Panc1 (cell line): Measurements from ENCODE around the gene RHBDF2. TPM values are rescaled to one million over a fixed set of nuclear protein-coding genes. Genes with fewer than 3 reads are reported as not detected.
A peak's percentile ranks its signal among the peaks of the same experiment; 100 is the strongest.

Source experiments
- ATAC-seq: fragments of 200-7000 bp; cut with Tn5 transposase; 2 replicates; pipeline ENCODE4 v1.9.1; 2020; ENCODE audit warnings: mild to moderate bottlenecking, moderate library complexity
- Bru-seq: library from RNA; stranded (reverse); fragments of 400-500 nt; gene quantifications from one replicate; lab custom pipeline; 2021; lab: Mats Ljungman, UMichigan
- BruChase-seq, 2 experiments: library from RNA; stranded (reverse); fragments of 400-500 nt; gene quantifications; one replicate each; lab custom pipeline; 2021; lab: Mats Ljungman, UMichigan
- BruUV-seq: library from RNA; stranded (reverse); fragments of 400-500 nt; replicated peaks from 2 replicates; lab custom pipeline; 2021; lab: Mats Ljungman, UMichigan
- CTCF ChIA-PET: fragments of 300-600 bp; sonication (Branson Sonifier 250); formaldehyde crosslinking; loops from one replicate; lab custom pipeline; 2022; ENCODE audit warnings: antibody characterized with exemption; lab: Charles Lee
- POLR2A ChIA-PET: fragments of 300-600 bp; sonication (Branson Sonifier 250); formaldehyde crosslinking; loops from one replicate; lab custom pipeline; 2022; ENCODE audit warnings: antibody characterized with exemption; lab: Charles Lee
- DNase-seq: peaks from one replicate; pipeline ENCODE4 v3.0.0-alpha.2; 2010; ENCODE audit warnings: low read depth, low spot score
- H3K27ac ChIP-seq: 2 replicates; pipeline ENCODE4 v1.5.1; 2011; ENCODE audit warnings: mild to moderate bottlenecking, low read length, inconsistent platforms
- H3K27me3 ChIP-seq: fragments of 200-500 bp; sonication (Bioruptor generic); 2 replicates; pipeline ENCODE4 v1.6.0; 2014; ENCODE audit warnings: low read length, inconsistent platforms; ENCODE audit not compliant: control insufficient read depth, insufficient read depth
- H3K36me3 ChIP-seq: fragments of 200-500 bp; sonication (Bioruptor generic); 2 replicates; pipeline ENCODE4 v1.5.1; 2014; ENCODE audit warnings: inconsistent platforms, mild to moderate bottlenecking, low read length, moderate library complexity; ENCODE audit not compliant: control insufficient read depth, insufficient read depth
- H3K4me1 ChIP-seq: 2 replicates; pipeline ENCODE4 v1.5.1; 2011; ENCODE audit warnings: inconsistent platforms, mild to moderate bottlenecking, low read length, moderate library complexity; ENCODE audit not compliant: control insufficient read depth, insufficient read depth
- H3K4me3 ChIP-seq, 2 experiments: 2 replicates each; pipeline ENCODE4 v1.5.1; 2011 to 2012; ENCODE audit warnings: low read depth in 2 of 2, low read length in 2 of 2, mild to moderate bottlenecking in 2 of 2, inconsistent platforms in 1 of 2, moderate library complexity in 1 of 2
- H3K9me3 ChIP-seq: fragments of 200-500 bp; sonication (Bioruptor generic); 2 replicates; pipeline ENCODE4 v1.5.1; 2014; ENCODE audit warnings: low read depth, mild to moderate bottlenecking, inconsistent platforms, low read length, moderate library complexity; ENCODE audit not compliant: control insufficient read depth, insufficient read depth
- POLR2AphosphoS5 ChIP-seq: IDR thresholded peaks from 2 replicates; pipeline ENCODE4 v1.6.1; 2012; ENCODE audit warnings: mild to moderate bottlenecking, low read depth, low read length, moderate library complexity
- SIN3A ChIP-seq: IDR thresholded peaks from 2 replicates; pipeline ENCODE4 v1.6.1; 2012; ENCODE audit warnings: low read depth, mild to moderate bottlenecking, low read length, moderate library complexity, borderline replicate concordance; ENCODE audit not compliant: insufficient read depth
- TCF7L2 ChIP-seq: IDR thresholded peaks from 2 replicates; pipeline ENCODE4 v1.6.1; 2011; ENCODE audit warnings: mild to moderate bottlenecking, low read depth, low read length, inconsistent platforms
- in situ Hi-C: cut with HindIII; loops from 2 replicates; pipeline ENCODE4 v1.10.0; 2016; ENCODE audit warnings: low sequenced_read_pairs, low pct_unique_long_range_greater_than_20kb
- intact Hi-C: fragments of 100-400 bp; cut with micrococcal nuclease; formaldehyde crosslinking; loops from one replicate; pipeline ENCODE4 v1.10.0; 2022; ENCODE audit not compliant: unreplicated experiment
- long read RNA-seq: library from polyadenylated mRNA; unstranded; transcript quantifications from one replicate; pipeline ENCODE4 v2.0.0, GENCODE V29; 2021; ENCODE audit not compliant: unreplicated experiment
- polyA plus RNA-seq: library from polyadenylated mRNA; unstranded; fragments of >200 nt; gene quantifications from one replicate; pipeline ENCODE4 v1.2.1, GENCODE V29; 2012; ENCODE audit warnings: missing spikeins; ENCODE audit not compliant: insufficient read length
- total RNA-seq: library from RNA; stranded (reverse); gene quantifications from one replicate; pipeline ENCODE4 v1.2.1, GENCODE V29; 2021; ENCODE audit not compliant: unreplicated experiment
- TF ChIP-seq, protein P1 (sequence below): fragments of 450-650 bp; IDR thresholded peaks from 2 replicates; pipeline ENCODE4 v1.5.1; 2017; ENCODE audit warnings: mild to moderate bottlenecking
- TF ChIP-seq, protein P2 (sequence below), 2 experiments: IDR thresholded peaks; 2 replicates each; pipeline ENCODE4 v1.6.1; 2011 to 2012; ENCODE audit warnings: low read depth in 2 of 2, control low read depth in 1 of 2, low read length in 1 of 2, mild to moderate bottlenecking in 1 of 2, moderate library complexity in 1 of 2; ENCODE audit not compliant: insufficient read depth in 1 of 2

The RHBDF2 gene
- total RNA-seq (67.8 TPM), Bru-seq, nascent RNA (percentile 75 among the genes with signal in this experiment), BruChase-seq, experiment 1, labeled RNA remaining after a 2-hour chase (percentile 86 among the genes with signal in this experiment), BruChase-seq, experiment 2, labeled RNA remaining after a 6-hour chase (percentile 80 among the genes with signal in this experiment)
- 77.4 TPM for polyA plus RNA-seq
- long read RNA-seq, partial matches to known transcripts, result 28 of 99 reads
- long read RNA-seq, other reads (novel, unspliced or antisense), result 69 of 99 reads

DNA sequence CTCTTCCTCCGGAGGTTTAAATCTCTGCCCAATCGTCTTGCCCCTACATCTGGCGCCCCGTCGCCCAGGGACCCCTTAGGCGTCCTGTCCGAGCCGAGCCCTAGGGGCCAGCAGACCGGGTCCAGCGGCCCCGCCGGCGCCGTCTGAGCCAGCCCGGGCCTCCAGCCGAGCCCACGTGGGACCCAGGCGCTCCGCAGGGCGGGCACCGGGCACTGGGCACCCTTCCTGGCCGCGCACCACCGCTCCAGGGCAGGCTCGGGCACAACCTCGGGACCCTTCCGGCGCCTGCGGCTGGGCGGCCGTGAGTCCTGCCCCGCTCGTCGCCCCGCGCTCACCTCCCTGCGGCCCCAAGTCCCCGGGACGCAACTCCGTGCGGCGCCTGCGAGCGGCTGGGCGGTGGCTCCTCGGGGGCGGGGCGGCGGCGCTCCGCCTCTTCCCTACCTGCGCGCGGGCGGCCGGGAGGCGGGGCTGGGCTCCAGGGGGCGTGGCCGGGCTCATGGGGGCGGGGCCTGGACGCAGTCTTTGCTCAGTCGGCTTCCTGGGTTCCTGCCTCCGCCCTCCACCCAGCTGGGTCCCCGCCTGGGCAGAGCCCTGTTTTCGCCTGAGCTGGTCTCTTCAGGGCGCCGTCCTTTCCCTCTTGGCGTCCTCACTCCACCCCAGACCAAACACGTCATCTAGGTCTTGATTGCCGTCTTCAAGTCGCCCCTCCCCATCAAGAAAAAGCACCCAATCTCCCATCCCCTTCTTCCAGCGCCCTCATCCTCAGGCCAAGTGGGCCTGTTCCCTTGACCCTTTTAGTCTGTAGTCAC, at the start of gene RHBDF2:
TSS of gene RHBDF2 (minus strand) at position 406 of the 809 bp plus-strand sequence. CDS start 19,899 bp downstream, outside the sequence.
- in situ Hi-C loops, result no loop called here
- TSS peak; percentile 73 for BruUV-seq
- ChIA-PET POLR2A (interaction anchor here (0.8 kb wide), 1 partner anchor 23 kb away, joined by 3 read pairs; no protein-coding TSS in a partner anchor), CTCF (interaction anchor here (0.6 kb wide), 1 partner anchor 496 kb away, joined by 4 read pairs; no protein-coding TSS in a partner anchor)
- Histone ChIP-seq H3K27me3 (no peaks in the 10 kb centered on the region), H3K4me1 (peaks cover 43% of the 10 kb centered on the region), H3K9me3 (no peaks in the 10 kb centered on the region), H3K27ac (peak within 1 kb of the TSS; percentile 90), H3K4me3 (peak within 1 kb of the TSS; percentile 89), H3K36me3 (peaks cover 7% of the 10 kb centered on the region; the same call in 1 of the 2 replicates)
- TF ChIP-seq TCF7L2, result no peak
- TF ChIP-seq, protein P1, sequence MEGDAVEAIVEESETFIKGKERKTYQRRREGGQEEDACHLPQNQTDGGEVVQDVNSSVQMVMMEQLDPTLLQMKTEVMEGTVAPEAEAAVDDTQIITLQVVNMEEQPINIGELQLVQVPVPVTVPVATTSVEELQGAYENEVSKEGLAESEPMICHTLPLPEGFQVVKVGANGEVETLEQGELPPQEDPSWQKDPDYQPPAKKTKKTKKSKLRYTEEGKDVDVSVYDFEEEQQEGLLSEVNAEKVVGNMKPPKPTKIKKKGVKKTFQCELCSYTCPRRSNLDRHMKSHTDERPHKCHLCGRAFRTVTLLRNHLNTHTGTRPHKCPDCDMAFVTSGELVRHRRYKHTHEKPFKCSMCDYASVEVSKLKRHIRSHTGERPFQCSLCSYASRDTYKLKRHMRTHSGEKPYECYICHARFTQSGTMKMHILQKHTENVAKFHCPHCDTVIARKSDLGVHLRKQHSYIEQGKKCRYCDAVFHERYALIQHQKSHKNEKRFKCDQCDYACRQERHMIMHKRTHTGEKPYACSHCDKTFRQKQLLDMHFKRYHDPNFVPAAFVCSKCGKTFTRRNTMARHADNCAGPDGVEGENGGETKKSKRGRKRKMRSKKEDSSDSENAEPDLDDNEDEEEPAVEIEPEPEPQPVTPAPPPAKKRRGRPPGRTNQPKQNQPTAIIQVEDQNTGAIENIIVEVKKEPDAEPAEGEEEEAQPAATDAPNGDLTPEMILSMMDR, result no peak
- TF ChIP-seq SIN3A, result peak; percentile 88; the same call in 1 of the 2 replicates
- TF ChIP-seq POLR2AphosphoS5, result peak; percentile 79
- TF ChIP-seq, protein P2, sequence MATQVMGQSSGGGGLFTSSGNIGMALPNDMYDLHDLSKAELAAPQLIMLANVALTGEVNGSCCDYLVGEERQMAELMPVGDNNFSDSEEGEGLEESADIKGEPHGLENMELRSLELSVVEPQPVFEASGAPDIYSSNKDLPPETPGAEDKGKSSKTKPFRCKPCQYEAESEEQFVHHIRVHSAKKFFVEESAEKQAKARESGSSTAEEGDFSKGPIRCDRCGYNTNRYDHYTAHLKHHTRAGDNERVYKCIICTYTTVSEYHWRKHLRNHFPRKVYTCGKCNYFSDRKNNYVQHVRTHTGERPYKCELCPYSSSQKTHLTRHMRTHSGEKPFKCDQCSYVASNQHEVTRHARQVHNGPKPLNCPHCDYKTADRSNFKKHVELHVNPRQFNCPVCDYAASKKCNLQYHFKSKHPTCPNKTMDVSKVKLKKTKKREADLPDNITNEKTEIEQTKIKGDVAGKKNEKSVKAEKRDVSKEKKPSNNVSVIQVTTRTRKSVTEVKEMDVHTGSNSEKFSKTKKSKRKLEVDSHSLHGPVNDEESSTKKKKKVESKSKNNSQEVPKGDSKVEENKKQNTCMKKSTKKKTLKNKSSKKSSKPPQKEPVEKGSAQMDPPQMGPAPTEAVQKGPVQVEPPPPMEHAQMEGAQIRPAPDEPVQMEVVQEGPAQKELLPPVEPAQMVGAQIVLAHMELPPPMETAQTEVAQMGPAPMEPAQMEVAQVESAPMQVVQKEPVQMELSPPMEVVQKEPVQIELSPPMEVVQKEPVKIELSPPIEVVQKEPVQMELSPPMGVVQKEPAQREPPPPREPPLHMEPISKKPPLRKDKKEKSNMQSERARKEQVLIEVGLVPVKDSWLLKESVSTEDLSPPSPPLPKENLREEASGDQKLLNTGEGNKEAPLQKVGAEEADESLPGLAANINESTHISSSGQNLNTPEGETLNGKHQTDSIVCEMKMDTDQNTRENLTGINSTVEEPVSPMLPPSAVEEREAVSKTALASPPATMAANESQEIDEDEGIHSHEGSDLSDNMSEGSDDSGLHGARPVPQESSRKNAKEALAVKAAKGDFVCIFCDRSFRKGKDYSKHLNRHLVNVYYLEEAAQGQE (IDR thresholded peaks at IDR 0.05; ENCODE audit: insufficient read depth in 1 of 2, low read depth in 2 of 2, low read length in 1 of 2), result no peak
- DNase-seq, result no peak
- intact Hi-C loops, result no loop called here
- peak; percentile 85 for ATAC-seq

DNA sequence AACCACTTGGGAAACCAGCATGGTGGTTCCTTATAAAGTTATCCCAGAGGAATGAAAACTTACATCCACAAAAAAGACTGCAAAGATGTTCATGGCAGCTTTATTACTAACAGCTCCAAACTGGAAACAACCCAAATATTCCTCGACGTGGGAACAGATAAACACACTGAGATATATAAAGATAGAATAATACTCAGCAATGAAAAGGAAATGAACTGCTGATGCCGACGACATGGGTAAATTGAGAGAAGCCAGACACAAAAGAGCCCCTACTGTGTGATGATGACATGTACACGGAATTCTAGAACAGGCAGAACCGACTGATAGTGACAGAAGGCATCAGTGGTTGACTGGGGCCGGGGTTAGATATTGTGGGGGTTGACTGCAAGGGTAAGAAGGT, 48.3 kb upstream of the RHBDF2 start:
- CTCF ChIA-PET, result interaction anchor here (0.8 kb wide), 1 partner anchor 22 kb away, joined by 4 read pairs; no protein-coding TSS in a partner anchor
- TF ChIP-seq, protein P2 (IDR thresholded peaks at IDR 0.05; ENCODE audit: insufficient read depth in 1 of 2, low read depth in 2 of 2, low read length in 1 of 2), result no peak
- TF ChIP-seq, protein P1, result no peak
- TF ChIP-seq TCF7L2 (no peak), POLR2AphosphoS5 (no peak), SIN3A (no peak)
- peaks cover 42% of the 10 kb centered on the region for H3K4me1 ChIP-seq
- no peaks in the 10 kb centered on the region for H3K36me3 ChIP-seq
- no peak overlapping the region for H3K4me3 ChIP-seq
- ATAC-seq (no peak), DNase-seq (no peak)
- no peaks in the 10 kb centered on the region for H3K27me3 ChIP-seq
- no peak overlapping the region for H3K27ac ChIP-seq
- no peaks in the 10 kb centered on the region for H3K9me3 ChIP-seq
- BruUV-seq, result no TSS peak
- intact Hi-C loops, result no loop called here
- POLR2A ChIA-PET, result no interaction called here
- in situ Hi-C loops, result no loop called here
